Activated CD8-positive, alpha-beta memory T cell treated with anti-CD3 and anti-CD28 coated beads, Interleukin-2, amount 50 U/mL, for 4 hours (primary cell): Measurements from ENCODE around the gene MED27.

Experiments used
- DNase-seq: peaks from one replicate; pipeline ENCODE4 v3.0.0-alpha.2; 2020

The MED27 gene

GRCh38 chr9:132079391-132080091 lies at the start of gene MED27:
MED27 (minus strand) TSS chr9:132079867; CDS start chr9:132079844, 23 bp downstream.
- peak; percentile 96 for DNase-seq

GRCh38 chr9:132127888-132128534 lies 48.3 kb upstream of the MED27 start:
- DNase-seq = no peak

- no peak for DNase-seq
Observed at GRCh38 chr9:132126680-132127236, 47.1 kb upstream of the MED27 start.

- DNase-seq = no peak
Observed at GRCh38 chr9:132125944-132126679, 46.4 kb upstream of the MED27 start.

- DNase-seq = no peak
Observed at GRCh38 chr9:132125361-132125760, 45.7 kb upstream of the MED27 start.

- no peak for DNase-seq
Observed at GRCh38 chr9:132124800-132125199, 45.1 kb upstream of the MED27 start.

- DNase-seq = no peak
Observed at GRCh38 chr9:132121021-132121420, 41.4 kb upstream of the MED27 start.

GRCh38 chr9:132117694-132118093 lies 38.0 kb upstream of the MED27 start:
- no peak for DNase-seq

- DNase-seq = no peak
Observed at GRCh38 chr9:132116583-132116982, 36.9 kb upstream of the MED27 start.

GRCh38 chr9:132114102-132114707 lies 34.5 kb upstream of the MED27 start:
- DNase-seq = peak; percentile 24

- no peak for DNase-seq
Observed at GRCh38 chr9:132109291-132109690, 29.6 kb upstream of the MED27 start.

- no peak for DNase-seq
Observed at GRCh38 chr9:132108728-132109127, 29.1 kb upstream of the MED27 start.

- DNase-seq = no peak
Observed at GRCh38 chr9:132099741-132100407, 20.2 kb upstream of the MED27 start.

- DNase-seq = no peak
Observed at GRCh38 chr9:132099167-132099566, 19.5 kb upstream of the MED27 start.

GRCh38 chr9:132094314-132094791 lies 14.7 kb upstream of the MED27 start:
- no peak for DNase-seq

GRCh38 chr9:132090771-132091170 lies 11.1 kb upstream of the MED27 start:
- no peak for DNase-seq

- no peak for DNase-seq
Observed at GRCh38 chr9:132087438-132088030, 7.9 kb upstream of the MED27 start.

GRCh38 chr9:132082188-132082587 lies 2.5 kb upstream of the MED27 start:
- no peak for DNase-seq

- no peak for DNase-seq
Observed at GRCh38 chr9:132078699-132079356, 839 bp downstream of the MED27 start.

- DNase-seq = peak; percentile 28
Observed at GRCh38 chr9:132077881-132078698, 1.6 kb downstream of the MED27 start.

- DNase-seq = no peak
Observed at GRCh38 chr9:132075853-132076252, 3.8 kb downstream of the MED27 start.
